CD4-positive, alpha-beta T cell treated with Interleukin-15 for 4 hours (primary cell): ENCODE results near the gene APCDD1L.
"Not testable (repeated sequence)": the region's sequence is repeated elsewhere in the genome, so short reads cannot be mapped to it uniquely, and the experiment has no call there.

Experiments used
- DNase-seq: peaks from one replicate; pipeline ENCODE4 v3.0.0-alpha.2; 2020; ENCODE audit warnings: low spot score

The APCDD1L gene

GRCh38 chr20:58513580-58514285 is 1.5 kb downstream of the APCDD1L start:
- no peak for DNase-seq

DNA sequence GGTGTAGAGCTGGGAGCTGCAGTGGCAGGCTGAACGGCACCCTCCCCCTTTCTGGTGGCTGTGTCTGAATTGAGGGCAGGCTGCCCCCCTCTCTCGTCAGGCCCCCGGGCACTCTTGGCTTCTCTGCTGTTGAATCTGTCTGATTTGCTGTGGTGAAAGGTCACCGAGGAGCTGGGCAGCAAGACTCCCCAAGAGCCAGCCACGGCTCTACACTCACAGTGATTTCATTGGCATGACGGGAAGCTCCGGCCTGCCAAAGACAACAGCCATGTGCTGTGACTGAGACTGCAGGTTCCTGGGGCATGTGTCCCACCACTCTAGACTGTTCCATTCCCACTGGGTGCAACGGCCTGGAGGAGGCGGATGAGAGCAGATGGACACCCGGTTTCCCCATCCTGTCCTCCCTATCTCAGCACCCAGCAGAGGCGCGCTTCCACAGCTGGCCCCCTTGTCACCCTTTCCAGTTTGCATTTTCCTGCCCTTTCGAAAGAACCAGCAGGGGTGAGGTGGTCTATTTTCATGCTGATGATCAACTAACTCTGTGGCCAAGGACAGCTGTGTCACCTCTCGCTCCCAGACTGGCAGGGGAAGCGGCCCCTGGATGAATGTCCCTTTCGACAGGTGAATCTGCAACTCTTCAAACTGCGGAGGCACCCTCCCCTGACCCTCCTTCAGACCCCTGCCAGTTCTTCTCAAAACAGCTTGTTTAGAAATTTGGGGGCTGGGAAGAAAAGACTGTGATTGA is 2.2 kb downstream of the APCDD1L start:
- DNase-seq, result no peak

DNA sequence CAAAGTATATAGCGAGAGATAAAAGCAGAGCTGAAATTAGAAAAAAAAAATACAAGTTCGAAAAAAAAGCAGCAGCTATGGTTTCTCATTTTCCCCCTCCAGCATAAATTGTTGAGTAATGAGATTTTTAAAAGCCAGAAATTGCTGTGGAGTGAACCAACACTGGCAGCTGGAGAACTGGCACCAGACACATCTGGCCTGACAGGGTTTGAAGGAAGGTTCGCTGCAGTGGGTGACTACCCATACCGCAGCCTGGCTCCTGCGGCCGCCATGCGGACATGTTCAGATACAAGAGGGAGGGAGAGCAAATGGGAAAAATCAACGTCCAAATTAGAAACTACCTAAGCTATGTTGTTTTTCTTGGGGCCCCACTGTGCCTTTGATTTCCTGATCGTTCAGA is 3.3 kb downstream of the APCDD1L start:
- no peak for DNase-seq

GRCh38 chr20:58511364-58511763 is 3.8 kb downstream of the APCDD1L start:
- DNase-seq, result no peak

DNA sequence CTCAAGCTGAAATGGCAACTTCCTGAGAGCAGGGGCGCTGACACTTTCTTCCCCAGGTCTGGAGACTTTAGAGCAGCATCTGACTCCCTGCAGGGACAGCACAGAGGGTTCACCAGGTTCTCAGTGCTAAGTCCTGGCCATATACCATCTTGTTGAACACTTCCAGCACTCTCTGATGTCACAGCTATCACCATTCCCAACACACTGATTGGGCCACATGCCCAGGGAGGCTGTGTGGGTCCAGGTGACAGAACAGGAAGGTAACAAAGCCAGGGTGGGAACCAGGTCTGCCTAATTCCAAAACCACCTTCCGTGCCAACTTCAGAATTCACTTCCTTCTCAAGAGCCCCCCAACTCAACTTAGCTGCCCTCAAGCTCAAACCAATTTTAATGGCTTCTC is 4.3 kb downstream of the APCDD1L start:
- no peak for DNase-seq

- no peak for DNase-seq
These were observed 6.3 kb downstream of the APCDD1L start for GRCh38 chr20:58508762-58509395.

- not testable (repeated sequence) for DNase-seq
These were observed 8.2 kb downstream of the APCDD1L start for GRCh38 chr20:58506999-58507398.

GRCh38 chr20:58504566-58504965 is 10.6 kb downstream of the APCDD1L start:
- no peak for DNase-seq

DNA sequence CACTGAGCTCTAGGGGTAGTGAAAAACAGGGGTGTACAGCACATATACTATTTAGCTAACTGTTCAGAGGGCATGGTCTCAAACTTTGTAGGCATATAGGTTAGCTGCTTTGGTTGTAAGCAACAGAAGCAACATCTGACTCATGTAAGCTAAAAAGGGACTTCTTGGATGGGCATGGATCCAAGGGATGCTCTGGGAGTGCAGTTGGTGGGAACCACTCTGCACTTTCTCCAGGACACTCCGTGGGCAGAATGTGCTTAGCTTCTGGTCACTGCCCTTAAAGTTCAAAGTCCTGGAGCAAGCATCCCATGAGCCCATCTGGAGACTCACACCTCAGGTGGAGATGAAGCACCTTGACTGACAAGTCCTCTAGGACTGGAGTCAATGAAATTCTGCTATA is 11.5 kb downstream of the APCDD1L start:
- no peak for DNase-seq

DNA sequence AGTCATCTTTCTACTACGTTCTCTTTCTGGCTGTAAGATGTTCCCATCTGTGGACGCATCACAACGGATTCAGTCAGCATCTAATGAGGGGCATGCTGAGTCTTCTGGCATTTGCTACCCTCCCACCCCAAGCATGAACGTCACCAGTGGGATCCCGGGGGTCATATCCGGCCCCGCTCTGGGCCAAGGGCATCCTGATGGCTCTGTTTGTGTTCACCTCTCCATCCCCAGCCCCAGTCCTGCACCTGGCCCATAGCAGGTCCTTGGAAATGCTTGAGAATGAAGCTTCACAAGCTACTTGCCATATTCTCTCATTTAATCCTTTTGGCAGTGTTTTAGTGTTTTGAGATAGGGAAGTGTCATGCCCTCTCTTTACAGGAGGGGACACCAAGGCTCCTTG is 14.9 kb downstream of the APCDD1L start:
- DNase-seq, result no peak

DNA sequence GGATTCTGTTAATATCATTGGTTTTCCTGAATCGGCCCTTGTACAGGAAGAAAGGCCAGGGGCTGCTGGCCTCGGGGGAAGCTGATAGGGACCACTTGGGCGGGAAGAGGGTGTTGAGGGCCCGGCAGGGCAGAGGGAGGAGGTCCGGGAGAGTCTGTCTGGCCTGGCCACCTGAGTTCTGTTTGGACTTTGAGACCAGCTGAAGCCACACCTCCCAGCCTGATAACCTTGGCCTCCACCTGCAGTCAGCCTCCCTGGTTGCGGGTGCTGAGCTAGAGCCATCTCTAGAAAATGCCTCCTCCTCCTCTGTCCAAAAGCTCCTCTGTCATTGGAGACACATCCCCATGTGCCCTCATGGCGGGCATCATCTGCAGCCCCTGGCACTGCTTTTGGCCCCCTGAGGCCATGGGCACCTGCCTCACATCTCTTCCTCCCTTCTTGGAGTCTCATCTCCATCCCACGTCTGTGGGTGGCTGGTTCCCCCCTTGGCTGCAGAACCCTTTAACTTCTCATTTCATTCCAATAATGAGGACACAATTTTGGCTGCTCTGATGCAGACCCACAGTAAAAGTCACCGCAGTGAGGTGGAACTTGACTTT is 16.6 kb downstream of the APCDD1L start:
- no peak for DNase-seq

- DNase-seq, result no peak
These were observed 17.3 kb downstream of the APCDD1L start for GRCh38 chr20:58497724-58498469.

- no peak for DNase-seq
These were observed 18.0 kb downstream of the APCDD1L start for GRCh38 chr20:58497076-58497641.

- no peak for DNase-seq
These were observed 18.8 kb downstream of the APCDD1L start for GRCh38 chr20:58496429-58496769.

GRCh38 chr20:58495623-58496428 is 19.4 kb downstream of the APCDD1L start:
- DNase-seq, result no peak

- DNase-seq, result no peak
These were observed 20.1 kb downstream of the APCDD1L start for GRCh38 chr20:58494923-58495622.

DNA sequence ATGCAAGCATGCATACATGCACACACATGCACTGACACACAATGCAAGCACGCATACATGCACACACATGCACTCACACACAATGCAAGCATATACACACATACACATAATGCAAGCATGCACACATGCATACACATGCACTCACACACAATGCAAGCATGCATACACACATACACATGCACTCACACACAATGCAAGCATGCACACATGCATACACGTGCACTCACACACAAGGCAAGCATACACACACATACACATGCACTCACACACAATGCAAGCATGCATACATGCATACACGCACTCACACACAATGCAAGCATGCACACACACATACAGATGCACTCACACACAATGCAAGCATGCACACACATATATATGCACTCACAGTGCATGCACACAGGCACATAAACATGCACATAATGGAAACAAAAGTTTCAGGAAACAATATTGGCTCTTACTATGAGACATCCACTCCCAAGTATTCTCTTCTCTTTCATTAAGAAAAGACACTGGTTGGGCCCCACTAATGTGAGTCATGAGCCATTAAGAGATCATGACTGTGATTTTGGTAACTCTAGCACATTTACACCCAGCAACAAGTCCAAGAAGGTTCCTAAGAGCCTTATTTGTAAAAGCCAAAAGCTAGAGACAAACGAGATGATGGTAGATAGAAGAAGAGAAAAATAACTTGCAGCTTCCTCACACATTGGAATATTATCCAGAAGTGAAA is 22.2 kb downstream of the APCDD1L start:
- no peak for DNase-seq

DNA sequence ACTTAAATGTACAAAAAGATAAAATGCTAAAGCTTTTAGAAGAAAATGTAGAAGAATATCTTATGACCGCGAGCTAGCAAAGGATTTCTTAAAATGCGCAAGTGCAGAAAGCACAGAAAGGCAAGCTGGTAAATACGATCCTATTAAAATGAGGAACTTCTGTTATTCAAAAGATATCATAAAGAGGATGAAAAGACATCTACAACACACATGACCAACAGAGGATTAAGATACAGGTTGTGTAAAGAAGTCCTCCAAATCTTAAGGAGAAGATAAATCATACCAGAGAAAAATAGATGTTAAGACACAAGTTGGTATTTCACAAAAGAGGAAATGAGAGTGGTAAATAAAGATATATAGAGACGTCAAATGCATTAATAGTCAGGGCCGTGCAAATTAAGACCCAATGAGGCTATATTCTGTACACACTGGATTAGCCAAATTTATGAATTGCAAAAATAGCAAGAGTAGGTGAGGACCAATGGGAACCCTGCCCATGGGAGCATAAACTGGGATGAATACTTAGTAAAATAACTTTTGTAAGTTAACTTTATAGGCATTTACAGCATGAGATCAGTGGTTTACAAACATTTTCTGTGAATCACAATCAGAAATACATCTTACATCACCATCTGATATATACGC is 23.0 kb downstream of the APCDD1L start:
- DNase-seq, result no peak

DNA sequence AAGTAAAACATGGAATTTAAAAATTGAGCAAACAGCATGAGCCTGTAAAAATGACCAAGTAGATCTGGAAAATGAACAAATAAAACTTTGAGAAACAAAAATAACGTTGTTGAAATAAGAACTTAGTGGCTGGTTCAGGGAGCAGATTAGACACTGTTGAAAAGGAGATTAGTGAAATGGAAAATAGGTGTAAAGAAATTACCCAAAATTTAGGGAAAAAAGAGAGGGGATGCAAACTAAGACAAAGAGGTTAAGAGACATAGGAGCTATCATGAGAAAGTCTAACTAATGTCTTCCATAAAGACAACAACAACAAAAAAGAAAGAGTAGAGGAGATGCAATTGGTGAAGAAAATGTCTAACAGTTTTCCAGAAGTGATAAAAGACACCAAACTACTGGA is 29.0 kb downstream of the APCDD1L start:
- no peak for DNase-seq
